Cerebellar nuclear complex (tissue), 1 donor: ENCODE data around the gene THRB.

Experiments used
- DNase-seq, 2 experiments: peaks; one replicate each; lab custom pipeline; 2025; lab: John Stamatoyannopoulos, UW

Gene THRB

DNA sequence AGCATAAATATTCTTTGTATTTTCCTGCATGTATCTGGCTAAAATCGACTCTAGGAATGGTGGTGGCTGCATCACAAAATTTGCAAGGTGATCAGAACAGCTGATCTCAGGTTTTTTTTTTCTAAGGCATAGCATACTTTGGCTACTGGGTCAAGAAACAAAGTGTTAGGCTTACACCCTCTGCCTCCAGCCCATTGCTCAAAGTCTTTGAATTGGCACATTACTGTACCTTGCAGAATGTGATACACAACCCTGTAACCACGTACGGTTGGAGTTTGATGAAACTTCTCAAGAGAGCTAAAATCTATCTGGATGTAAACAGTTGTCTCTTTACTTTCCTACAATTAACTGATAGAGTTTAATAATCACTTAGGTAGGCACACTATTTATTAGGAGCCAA, 188.1 kb downstream of the THRB start:
- DNase-seq = no peak

GRCh38 chr3:24305795-24306467, 188.7 kb downstream of the THRB start:
- DNase-seq = no peak

DNA sequence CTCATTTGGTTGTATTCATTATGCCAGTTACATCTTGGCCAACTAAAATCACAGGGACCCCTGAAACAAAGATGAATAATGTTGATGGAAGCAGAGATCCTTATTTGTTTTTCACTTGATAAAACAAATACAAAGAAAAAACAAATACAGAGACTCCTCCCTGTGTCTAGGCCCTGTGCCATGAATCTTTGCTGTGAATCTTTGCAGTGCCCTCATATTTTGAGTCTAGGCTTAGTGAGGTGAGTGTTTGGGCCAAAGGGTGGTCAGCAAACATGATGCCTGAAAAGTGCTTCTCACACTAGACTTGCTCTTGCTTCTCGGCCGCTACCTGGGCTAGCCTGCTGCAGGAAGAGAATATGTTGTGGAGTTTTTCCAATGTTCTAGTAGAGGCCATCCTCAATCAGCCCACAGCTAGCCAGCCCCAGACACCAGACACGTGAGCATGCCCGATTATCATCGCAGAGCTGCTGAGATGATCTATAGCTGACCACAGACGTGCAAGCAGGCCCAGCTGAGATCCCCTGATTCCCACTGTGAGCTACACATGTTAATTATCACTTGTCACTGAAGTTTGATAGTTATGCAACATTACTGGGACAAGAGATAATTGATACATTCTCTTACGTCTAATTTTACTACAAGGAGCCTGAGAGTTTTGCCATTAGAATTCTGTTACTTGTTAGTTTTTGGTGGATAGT, 191.4 kb downstream of the THRB start:
- DNase-seq = no peak

- no peak for DNase-seq
These were observed 192.3 kb downstream of the THRB start for GRCh38 chr3:24302396-24302795.

- no peak for DNase-seq
These were observed 193.7 kb downstream of the THRB start for GRCh38 chr3:24300949-24301348.

DNA sequence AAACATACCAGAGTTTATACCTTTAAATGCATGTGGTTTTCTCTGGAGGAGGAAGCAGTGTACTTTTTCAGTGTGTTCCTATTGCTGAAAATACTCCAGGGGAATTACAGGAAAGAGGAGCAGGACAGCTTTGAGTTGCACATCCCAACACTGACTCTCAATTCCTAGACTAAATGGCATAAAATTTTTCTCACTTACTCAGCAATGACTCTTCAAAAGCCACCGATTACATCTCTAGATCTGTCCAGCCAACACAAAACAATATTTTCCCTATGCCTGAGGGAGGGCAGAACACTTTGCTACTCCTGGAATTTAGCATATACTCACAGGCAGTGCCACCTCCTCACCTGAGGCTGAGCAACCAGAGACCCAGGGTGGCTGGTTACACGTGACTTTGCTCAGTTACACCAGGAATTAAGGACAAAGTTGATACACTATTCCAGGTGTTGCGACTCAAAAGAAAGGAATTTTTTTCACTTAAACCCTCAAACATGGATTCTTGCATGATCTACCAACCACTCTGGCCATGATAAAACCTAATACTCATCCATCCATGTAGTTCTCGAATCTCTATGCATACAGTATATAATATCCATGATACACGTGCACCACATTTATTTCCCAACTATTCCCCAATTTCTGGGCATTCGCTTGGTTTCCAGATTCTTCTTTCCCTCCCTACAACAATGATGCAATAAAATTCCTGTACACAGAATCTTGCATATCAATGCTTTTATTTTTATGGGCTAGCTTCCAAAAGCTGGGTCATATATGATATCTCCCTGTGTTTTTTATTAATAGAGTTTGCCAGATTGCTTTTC, 194.6 kb downstream of the THRB start:
- DNase-seq = no peak

GRCh38 chr3:24299246-24299805, 195.3 kb downstream of the THRB start:
- DNase-seq = no peak

GRCh38 chr3:24296441-24297205, 198.0 kb downstream of the THRB start:
- no peak for DNase-seq

GRCh38 chr3:24294150-24294549, 200.5 kb downstream of the THRB start:
- no peak for DNase-seq

GRCh38 chr3:24291646-24292045, 203.0 kb downstream of the THRB start:
- no peak for DNase-seq

GRCh38 chr3:24290596-24290995, 204.1 kb downstream of the THRB start:
- DNase-seq = no peak

DNA sequence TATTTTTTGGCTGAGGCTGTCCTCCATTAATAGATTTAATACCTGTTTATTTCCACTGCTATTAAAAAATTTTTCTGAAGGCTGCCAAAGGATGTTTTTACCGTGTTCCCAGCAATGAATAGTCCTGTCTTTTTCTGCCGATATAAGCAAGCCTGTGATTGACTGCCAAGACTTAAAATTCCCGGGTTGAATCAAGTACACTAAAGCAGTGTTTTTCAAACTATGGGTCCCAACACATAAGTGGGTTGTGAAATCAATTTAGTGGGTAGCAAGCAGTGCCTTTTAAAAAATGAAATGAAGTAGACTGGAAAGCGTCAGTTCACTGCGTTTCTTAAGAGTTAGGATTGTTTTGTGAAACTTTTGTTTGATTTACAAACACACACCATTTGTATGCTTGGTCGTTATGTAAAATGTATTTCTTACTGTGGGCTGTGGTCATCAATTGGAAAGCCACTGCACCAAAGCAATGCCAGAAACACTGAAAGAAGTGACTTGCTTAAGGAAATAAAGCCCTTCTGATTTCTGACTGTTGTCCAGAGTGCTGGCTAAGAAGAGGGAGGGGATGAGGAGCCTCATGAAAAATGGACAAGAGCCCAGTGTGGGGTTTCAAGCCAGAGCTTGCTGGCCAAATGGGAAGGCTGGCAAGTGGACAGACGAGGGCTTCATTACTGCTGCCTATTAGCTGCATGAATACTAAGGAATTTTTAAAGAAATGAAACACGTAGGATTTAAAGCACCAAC, 206.0 kb downstream of the THRB start:
- no peak for DNase-seq

GRCh38 chr3:24287755-24288450, 206.7 kb downstream of the THRB start:
- no peak for DNase-seq

DNA sequence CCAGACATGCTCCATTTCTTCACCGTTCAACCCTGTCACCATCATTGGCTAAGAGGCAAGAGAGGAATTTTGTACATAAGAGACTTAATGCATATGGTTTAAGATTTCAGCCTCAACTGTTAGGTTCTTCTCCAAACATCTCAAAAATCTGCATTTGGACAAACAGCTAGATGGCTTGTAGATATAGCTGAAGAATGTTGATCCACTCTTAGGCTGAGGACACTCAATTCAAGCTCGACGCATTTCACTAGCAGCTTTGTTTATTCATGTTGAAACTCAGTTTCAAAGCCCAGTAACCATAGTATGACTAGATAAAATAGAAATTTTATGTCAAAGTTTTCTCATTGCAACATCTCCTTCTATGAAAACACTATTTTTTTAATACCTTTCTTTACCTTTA, 208.2 kb downstream of the THRB start:
- DNase-seq = no peak

GRCh38 chr3:24278543-24278942, 216.1 kb downstream of the THRB start:
- DNase-seq = no peak

DNA sequence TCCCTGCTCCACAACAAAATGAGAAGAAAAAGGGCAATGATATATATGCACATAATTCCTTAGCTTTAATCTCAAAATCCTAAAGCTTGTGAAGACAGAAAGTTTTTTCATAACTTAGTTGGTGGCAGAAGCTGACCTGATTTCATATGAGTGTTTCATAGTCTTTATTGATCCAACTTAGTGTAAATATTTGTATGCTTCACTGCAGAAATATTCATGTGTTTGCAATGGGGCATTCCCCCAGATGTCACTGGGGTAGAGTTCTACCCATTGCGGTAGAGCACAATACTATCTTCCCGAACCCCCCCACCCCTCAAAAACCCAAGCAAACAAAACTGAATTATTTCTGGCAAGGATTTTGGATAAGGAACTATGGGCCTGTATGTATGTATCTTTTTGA, 221.2 kb downstream of the THRB start:
- no peak for DNase-seq

- DNase-seq = no peak
These were observed 221.8 kb downstream of the THRB start for GRCh38 chr3:24272875-24273274.

DNA sequence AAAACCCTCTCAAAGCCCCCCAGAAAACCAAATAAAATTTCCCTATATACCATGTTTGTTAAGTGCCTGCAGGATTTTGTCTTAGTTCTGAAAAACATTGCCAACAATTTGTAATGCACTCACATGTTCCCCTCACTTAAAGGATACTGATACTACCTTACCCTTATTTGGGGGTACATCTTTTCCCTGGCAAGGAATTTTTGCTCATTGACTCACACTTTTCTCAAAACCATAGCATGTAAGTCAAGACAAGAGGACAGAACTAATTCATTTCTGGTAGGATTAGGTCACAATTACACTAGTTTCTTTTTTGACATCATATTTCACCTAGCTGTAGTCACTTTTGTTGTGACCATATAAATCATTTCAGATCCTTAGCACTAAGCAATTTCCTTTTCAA, 222.2 kb downstream of the THRB start:
- DNase-seq = no peak

DNA sequence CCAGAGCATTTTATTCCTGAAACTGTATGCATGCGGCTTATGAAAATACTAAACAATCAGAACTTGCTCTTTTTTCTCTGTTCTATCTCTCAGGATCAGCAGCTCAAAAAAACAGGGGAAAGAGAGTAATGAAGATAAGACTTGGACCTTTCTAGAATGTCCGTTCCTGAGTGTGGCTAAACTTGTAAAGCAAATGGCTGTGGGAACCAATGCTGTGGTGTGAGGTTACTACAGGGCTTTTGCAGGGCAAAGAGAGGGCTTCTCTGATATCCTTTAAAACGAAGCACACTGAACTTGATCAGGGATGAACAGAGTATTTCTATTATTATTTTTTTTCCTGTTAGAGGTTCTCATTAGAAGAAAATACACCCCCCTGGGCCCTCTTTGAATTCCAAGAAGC, 223.4 kb downstream of the THRB start:
- DNase-seq = no peak

DNA sequence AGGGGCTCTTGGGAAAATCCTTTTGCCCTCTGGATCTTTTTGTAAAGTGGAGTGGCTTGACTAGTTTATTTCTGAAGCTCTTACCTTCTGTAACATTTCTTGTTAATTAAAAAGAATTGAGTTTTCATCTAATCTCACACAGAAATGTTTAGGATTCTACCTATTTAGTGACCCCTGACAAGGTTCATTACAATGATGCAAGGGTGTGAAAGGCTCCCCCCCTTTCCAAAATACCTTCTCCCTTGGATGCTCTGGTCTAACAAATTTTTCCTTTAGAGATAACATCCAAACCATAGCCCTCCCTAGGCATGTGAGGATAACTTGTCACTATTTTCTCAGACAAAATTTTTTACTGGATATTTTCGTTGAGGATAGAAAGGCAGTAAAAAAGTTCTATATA, 223.9 kb downstream of the THRB start:
- DNase-seq = no peak
